Measurements from ENCODE around the gene ADO. TPM values are rescaled to one million over a fixed set of nuclear protein-coding genes. Genes with fewer than 3 reads are reported as not detected.

The ADO gene
- total and polyA plus RNA-seq, 12 donors: 5.3 to 27.2 (median 23.7) TPM

GRCh38 chr10:62818426-62819011 lies 14.0 kb downstream of the ADO start:
- Histone ChIP-seq H3K27ac (no peak overlapping the region), H3K36me3 (replicated peaks in 1 of 2) (no peaks in the 10 kb centered on the region), H3K9me3 (replicated peaks in 1 of 3) (no peaks in the 10 kb centered on the region), H3K4me1 (replicated peaks in 1 of 2) (peaks cover 31 to 32% of the 10 kb centered on the region in 2 donors), H3K27me3 (peaks cover 28% of the 10 kb centered on the region), H3K4me3 (peak overlapping the region in 1 of 4 donors; percentile 76)
- TF ChIP-seq POLR2A (IDR thresholded peaks at IDR 0.05) (no peak), CTCF (IDR thresholded peaks at IDR 0.05) (no peak)
- DNase-seq: peak in 3 of 7 donors; percentile 18 to 35 (median 34)
- WGBS, 4 donors: 2 to 4% (median 3%) methylated on average over 34 to 65 of the region's 65 CpGs
- intact Hi-C loops (cut with DNase I): loop anchor here in 1 of 2 donors (5.0 kb wide), 1 partner anchor 206 kb away; no protein-coding TSS in a partner anchor

GRCh38 chr10:62819141-62819920 lies 14.8 kb downstream of the ADO start:
- no peak for TF ChIP-seq POLR2A (IDR thresholded peaks at IDR 0.05)
- no peak for TF ChIP-seq CTCF (IDR thresholded peaks at IDR 0.05)
- H3K9me3 ChIP-seq (replicated peaks in 1 of 3): no peaks in the 10 kb centered on the region
- DNase-seq: peak in 2 of 7 donors; percentile 7 to 12
- H3K36me3 ChIP-seq (replicated peaks in 1 of 2): no peaks in the 10 kb centered on the region
- peak overlapping the region in 1 of 4 donors; percentile 76 for H3K4me3 ChIP-seq
- intact Hi-C loops (cut with DNase I): loop anchor here in 1 of 2 donors (5.0 kb wide), 1 partner anchor 207 kb away; no protein-coding TSS in a partner anchor
- H3K27ac ChIP-seq: no peak overlapping the region
- peaks cover 28% of the 10 kb centered on the region for H3K27me3 ChIP-seq
- 38 to 52% (median 45%) methylated on average over 19 of the region's 19 CpGs for WGBS, 4 donors
- peaks cover 31 to 32% of the 10 kb centered on the region in 2 donors for H3K4me1 ChIP-seq (replicated peaks in 1 of 2)

- no peak for DNase-seq
- TF ChIP-seq POLR2A (IDR thresholded peaks at IDR 0.05) (no peak), CTCF (IDR thresholded peaks at IDR 0.05) (no peak)
- Histone ChIP-seq H3K36me3 (replicated peaks in 1 of 2) (no peaks in the 10 kb centered on the region), H3K27ac (no peak overlapping the region), H3K4me1 (replicated peaks in 1 of 2) (peaks cover 22 to 23% of the 10 kb centered on the region in 2 donors), H3K9me3 (replicated peaks in 1 of 3) (no peaks in the 10 kb centered on the region), H3K4me3 (no peak overlapping the region), H3K27me3 (peaks cover 19% of the 10 kb centered on the region)
- 59 to 74% (median 67%) methylated on average over 5 of the region's 5 CpGs for WGBS, 4 donors
- intact Hi-C loops (cut with DNase I): no loop called here
These were observed 16.1 kb downstream of the ADO start for GRCh38 chr10:62820586-62820985.

GRCh38 chr10:62826273-62826672 lies 21.8 kb downstream of the ADO start:
- intact Hi-C loops (cut with DNase I): no loop called here
- 73 to 91% (median 87%) methylated on average over 1 of the region's 1 CpG for WGBS, 4 donors
- TF ChIP-seq CTCF (IDR thresholded peaks at IDR 0.05): no peak
- TF ChIP-seq POLR2A (IDR thresholded peaks at IDR 0.05): no peak

More at GRCh38 chr10:62826273-62826672, 21.8 kb downstream of the ADO start:
- no peaks in the 10 kb centered on the region for H3K36me3 ChIP-seq (replicated peaks in 1 of 2)
- no peak for DNase-seq
- no peak overlapping the region for H3K4me3 ChIP-seq
- H3K9me3 ChIP-seq (replicated peaks in 1 of 3): no peaks in the 10 kb centered on the region
- H3K27ac ChIP-seq: no peak overlapping the region
- H3K27me3 ChIP-seq: no peaks in the 10 kb centered on the region
- no peaks in the 10 kb centered on the region for H3K4me1 ChIP-seq (replicated peaks in 1 of 2)
